D721Med (cell line): Measurements from ENCODE around the gene SIPA1L2.

Experiments used
- DNase-seq: peaks from one replicate; pipeline ENCODE4 v3.0.0; 2011; ENCODE audit warnings: low spot score; ENCODE audit not compliant: insufficient read length
- FAIRE-seq: peaks from 2 replicates; lab custom pipeline; 2011; peaks lifted over from hg19 to GRCh38; lab: Jason Lieb, UNC
- TF ChIP-seq, protein P1 (sequence below): IDR thresholded peaks from 2 replicates; pipeline ENCODE4 v1.5.1; 2012; ENCODE audit warnings: mild to moderate bottlenecking, control low read depth; ENCODE audit not compliant: insufficient read depth; ENCODE audit errors: missing control alignments

Gene SIPA1L2

DNA sequence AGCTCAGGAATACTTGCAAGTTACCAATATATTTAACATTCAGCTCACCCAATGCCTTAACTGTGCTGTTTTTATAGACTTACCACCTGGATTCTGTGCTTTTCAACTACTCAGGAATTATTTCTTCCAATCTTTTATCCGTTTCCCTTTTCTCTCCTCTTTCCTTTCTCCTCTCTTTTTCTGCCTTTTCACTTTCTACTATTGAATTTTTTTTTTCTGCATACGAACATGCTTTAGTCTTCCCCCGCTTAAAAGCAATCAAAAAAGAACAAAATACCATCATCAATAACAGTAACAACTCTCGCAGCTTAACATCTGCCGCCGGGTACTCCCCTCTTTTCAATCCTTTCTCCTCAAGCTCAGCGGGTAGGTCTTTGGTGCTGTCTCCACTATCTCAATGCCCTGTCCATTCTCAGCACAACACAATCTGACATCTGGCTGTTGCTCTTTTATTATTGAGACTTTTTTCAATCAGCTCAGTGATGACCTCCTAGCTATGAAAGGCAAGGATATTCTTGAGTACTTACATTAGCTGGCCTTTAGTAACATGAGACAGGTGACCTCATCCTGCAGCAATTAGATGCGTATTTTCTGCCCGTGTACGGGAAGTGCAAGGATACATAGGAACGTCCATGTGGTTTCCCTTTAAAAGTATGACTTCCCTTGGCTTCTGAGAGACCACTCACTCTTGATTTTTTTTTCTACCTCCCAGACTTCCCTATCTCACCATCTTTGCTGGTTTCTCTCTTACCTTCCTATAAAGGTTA lies 40.2 kb upstream of the SIPA1L2 start:
- FAIRE-seq (no peak), DNase-seq (no peak)
- TF ChIP-seq, protein P1, sequence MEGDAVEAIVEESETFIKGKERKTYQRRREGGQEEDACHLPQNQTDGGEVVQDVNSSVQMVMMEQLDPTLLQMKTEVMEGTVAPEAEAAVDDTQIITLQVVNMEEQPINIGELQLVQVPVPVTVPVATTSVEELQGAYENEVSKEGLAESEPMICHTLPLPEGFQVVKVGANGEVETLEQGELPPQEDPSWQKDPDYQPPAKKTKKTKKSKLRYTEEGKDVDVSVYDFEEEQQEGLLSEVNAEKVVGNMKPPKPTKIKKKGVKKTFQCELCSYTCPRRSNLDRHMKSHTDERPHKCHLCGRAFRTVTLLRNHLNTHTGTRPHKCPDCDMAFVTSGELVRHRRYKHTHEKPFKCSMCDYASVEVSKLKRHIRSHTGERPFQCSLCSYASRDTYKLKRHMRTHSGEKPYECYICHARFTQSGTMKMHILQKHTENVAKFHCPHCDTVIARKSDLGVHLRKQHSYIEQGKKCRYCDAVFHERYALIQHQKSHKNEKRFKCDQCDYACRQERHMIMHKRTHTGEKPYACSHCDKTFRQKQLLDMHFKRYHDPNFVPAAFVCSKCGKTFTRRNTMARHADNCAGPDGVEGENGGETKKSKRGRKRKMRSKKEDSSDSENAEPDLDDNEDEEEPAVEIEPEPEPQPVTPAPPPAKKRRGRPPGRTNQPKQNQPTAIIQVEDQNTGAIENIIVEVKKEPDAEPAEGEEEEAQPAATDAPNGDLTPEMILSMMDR: no peak

DNA sequence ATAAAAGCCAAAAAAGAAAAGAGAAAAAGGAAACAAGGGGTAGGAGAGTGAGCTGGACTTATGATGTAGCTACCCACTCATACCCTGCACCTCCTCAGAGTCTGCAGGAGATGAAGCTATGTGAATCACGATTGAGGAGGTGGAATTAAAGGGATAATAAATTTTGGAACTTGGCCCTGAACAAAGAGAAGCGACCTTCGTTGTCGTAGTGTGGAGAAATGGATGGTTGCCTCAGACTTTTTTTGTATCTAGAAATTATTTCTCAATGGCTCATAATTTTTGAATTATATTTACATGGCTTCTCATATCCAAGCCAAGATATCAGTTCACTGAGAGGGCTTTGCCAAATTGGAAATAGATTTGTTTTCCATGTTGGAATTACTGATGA lies 37.8 kb upstream of the SIPA1L2 start:
- DNase-seq (no peak), FAIRE-seq (no peak)
- TF ChIP-seq, protein P1: no peak

DNA sequence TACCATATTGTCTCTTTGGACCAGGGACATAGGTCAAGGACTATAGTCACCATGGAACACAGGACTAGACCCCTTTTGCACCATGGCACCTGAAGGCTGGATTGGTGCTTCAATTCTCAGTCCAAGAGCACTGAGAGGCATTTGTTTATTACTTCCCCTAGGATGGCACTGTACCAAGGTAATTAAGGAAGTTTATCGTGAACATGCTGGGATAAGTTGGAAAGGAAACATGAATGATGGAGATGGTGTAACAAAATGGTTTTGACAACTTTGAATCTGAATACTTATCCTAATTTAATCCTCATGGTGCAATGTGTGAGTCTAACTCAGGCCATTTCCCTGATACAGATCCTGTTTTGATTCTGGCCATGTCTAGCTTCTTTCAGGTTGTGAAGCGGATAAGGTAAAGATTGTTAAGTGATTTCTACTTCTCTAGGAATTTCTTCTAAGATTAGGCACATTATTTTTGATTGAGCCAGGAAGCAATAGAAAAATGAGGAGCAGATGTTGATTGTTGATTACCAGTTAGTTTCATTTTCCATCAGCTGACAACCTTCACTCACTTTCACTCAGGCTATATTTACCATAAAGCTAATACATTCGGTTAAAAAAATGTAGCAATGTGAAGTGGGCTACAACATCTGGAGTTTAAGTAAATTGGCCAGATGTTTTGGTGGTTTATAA lies 37.3 kb upstream of the SIPA1L2 start:
- FAIRE-seq: peak; percentile 86
- TF ChIP-seq, protein P1: no peak

DNA sequence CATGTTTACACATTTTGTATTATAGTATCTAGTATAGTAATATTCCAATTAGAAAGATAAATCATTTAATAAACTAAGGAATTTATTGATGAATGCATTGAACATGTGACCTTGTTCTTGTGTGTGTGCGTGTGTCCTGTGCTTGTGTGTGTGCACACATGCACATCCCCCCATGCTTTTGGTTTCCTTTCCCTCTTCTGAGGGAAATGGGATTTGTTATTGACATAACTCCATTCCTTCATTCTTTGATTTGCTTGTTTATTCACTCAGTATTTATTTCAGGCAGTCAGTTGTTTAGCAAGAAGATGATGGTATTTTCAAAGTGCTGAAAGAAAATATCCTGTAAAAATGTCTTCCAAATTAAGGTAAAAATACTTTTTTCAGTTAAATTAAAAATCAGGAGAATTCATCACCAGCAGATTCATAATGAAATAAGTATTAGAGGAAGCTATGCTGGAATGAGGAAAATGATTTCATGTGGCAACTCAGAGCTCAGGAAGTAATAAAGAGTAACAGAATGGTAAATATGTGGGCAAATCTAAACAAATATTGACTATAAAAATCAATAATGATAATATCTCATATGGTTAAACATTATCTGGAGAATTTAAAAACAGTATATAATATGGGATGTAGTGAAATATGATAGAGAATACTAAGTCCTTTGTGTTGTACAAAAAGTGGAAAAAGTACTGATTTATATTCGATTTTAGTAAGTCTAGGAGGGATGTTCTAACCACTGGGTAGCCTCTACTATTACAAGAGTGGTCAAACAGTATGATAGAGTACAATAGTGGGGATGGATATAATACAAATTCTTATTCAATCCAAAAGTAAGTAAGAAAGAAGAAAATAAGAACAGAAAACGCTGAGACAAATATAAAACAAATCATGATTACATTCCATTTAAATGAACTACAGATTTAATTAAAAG lies 35.2 kb upstream of the SIPA1L2 start:
- FAIRE-seq (peak; percentile 48), DNase-seq (no peak)
- TF ChIP-seq, protein P1: no peak

More for the DNA sequence above, 37.3 kb upstream of the SIPA1L2 start:
- DNase-seq: no peak

DNA sequence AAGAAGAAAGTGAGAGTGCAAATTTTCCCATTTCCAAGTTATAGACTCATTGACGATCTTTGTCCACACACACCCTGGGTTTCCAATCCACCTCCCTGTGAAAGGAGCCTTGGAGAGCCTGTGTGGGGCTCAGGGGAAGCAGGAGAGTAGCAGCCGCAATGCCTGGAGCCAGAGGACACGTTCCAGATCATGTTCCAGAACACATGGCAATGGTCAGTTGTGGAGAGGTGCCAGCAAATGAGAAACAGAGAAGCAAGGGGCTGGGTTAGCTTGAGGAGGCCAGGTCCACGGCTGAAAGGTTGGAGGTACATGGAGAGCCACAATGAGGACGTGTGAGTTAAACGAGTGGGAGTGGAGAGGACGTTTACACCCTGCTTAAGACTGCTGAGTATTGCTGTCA lies 33.0 kb upstream of the SIPA1L2 start:
- FAIRE-seq (no peak), DNase-seq (no peak)
- TF ChIP-seq, protein P1: no peak

DNA sequence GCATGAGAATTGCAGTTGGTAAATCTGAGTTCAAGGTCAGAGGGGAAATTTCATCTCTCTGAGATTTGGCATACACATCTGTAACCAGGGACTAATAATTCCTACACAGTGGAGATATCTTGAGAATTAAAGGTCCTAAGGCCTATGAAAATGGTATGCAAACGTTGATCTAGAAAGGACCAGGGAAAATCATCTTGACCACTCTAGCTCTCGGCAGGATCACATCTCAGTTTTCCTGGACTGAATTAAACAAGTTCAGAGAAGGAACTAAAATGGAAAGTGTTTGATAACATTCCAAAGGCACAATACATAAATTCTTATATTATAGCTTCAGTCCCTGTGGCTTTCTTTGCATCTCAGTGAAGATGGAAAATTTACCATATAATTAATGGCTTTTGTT lies 28.5 kb upstream of the SIPA1L2 start:
- DNase-seq (no peak), FAIRE-seq (no peak)
- TF ChIP-seq, protein P1: no peak
